Measurements from ENCODE around the gene NOG.

DNA sequence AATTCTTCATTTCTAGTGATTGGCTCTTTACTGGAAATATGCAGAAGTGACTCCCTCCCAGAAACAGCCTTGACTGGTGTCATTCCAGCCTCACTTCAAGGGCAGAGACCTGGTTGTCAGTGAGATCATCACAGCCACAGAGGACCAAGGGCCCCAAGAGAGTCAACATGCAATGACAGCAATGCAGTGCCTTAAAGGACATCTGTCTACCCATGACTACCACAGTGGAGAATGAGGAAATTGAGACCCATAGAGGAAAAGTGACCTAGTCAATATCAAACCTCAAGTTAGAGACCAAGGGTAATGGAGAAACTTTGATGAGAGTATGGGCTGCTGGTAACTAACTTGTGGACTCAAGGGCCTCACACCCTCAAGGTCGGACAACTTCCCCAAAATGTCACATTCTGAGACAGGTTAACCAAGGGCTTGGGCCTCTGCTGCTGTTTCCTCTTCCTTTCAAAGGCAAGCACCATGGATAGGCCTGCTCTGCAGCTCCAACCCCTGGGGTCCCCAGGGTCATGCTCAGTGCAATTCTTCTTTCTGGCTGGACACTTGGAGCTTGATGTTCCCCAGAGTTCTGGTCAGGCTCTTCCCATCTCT lies 11.3 kb downstream of the NOG start:
- TF ChIP-seq CTCF (IDR thresholded peaks at IDR 0.05) (no peak), POLR2AphosphoS5 (IDR thresholded peaks at IDR 0.05) (no peak), POLR2A (IDR thresholded peaks at IDR 0.05) (no peak), EP300 (IDR thresholded peaks at IDR 0.05; ENCODE audit: low read depth) (no peak)

Measured in transverse colon (tissue), 4 donors.